ENCODE results near the gene TIMM50.

DNA sequence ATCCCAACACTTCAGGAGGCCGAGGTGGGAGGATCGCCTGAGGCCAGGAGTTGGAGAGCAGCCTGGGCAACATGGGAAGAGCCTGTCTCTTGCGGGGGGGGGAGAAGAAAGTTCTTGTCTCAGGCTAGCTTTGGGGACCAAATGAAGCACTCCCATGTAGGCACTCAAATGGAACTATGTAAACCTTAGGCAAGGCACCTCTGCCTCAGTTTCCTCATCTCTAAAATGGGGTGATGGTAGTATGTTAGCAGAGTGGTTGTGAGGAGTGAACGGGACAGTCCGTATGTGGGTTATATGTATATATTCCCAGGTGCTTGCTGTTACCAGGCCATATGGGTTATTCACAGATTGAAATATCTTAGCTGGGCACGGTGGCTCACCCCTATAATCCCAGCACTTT lies 11.6 kb downstream of the TIMM50 start:
- TF ChIP-seq, protein P1, sequence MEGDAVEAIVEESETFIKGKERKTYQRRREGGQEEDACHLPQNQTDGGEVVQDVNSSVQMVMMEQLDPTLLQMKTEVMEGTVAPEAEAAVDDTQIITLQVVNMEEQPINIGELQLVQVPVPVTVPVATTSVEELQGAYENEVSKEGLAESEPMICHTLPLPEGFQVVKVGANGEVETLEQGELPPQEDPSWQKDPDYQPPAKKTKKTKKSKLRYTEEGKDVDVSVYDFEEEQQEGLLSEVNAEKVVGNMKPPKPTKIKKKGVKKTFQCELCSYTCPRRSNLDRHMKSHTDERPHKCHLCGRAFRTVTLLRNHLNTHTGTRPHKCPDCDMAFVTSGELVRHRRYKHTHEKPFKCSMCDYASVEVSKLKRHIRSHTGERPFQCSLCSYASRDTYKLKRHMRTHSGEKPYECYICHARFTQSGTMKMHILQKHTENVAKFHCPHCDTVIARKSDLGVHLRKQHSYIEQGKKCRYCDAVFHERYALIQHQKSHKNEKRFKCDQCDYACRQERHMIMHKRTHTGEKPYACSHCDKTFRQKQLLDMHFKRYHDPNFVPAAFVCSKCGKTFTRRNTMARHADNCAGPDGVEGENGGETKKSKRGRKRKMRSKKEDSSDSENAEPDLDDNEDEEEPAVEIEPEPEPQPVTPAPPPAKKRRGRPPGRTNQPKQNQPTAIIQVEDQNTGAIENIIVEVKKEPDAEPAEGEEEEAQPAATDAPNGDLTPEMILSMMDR (IDR thresholded peaks at IDR 0.05): no peak
- no peak for TF ChIP-seq POLR2A (IDR thresholded peaks at IDR 0.05)

Data from esophagus squamous epithelium (tissue), 4 donors.